Measurements from ENCODE around the gene WNT5B. TPM values are rescaled to one million over a fixed set of nuclear protein-coding genes. Genes with fewer than 3 reads are reported as not detected.

The WNT5B gene
- total RNA-seq, 4 donors from 2014 or later = 5.6 to 30.9 (median 12.7) TPM

- DNase-seq = no peak
- peaks cover 29 to 75% (median 34%) of the 10 kb centered on the region in 3 donors for H3K4me1 ChIP-seq
- H3K4me3 ChIP-seq = peak overlapping the region in 3 of 4 donors; percentile 26 to 94 (median 82)
- H3K27ac ChIP-seq = peak overlapping the region; percentile 43 to 97 (median 83)
- TF ChIP-seq, protein P1, sequence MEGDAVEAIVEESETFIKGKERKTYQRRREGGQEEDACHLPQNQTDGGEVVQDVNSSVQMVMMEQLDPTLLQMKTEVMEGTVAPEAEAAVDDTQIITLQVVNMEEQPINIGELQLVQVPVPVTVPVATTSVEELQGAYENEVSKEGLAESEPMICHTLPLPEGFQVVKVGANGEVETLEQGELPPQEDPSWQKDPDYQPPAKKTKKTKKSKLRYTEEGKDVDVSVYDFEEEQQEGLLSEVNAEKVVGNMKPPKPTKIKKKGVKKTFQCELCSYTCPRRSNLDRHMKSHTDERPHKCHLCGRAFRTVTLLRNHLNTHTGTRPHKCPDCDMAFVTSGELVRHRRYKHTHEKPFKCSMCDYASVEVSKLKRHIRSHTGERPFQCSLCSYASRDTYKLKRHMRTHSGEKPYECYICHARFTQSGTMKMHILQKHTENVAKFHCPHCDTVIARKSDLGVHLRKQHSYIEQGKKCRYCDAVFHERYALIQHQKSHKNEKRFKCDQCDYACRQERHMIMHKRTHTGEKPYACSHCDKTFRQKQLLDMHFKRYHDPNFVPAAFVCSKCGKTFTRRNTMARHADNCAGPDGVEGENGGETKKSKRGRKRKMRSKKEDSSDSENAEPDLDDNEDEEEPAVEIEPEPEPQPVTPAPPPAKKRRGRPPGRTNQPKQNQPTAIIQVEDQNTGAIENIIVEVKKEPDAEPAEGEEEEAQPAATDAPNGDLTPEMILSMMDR (IDR thresholded peaks at IDR 0.05) = no peak
- no peak for TF ChIP-seq POLR2A (IDR thresholded peaks at IDR 0.05)
- intact Hi-C loops (cut with DNase I) = no loop called here
- no peaks in the 10 kb centered on the region for H3K9me3 ChIP-seq
- H3K36me3 ChIP-seq = peaks cover 0 to 7% (median 0%) of the 10 kb centered on the region in 3 donors
- WGBS, 2 donors = 22 to 24% methylated on average over 12 of the region's 12 CpGs
- H3K27me3 ChIP-seq = no peaks in the 10 kb centered on the region
Measured at GRCh38 chr12:1590221-1590979, 38.6 kb upstream of the WNT5B start.

GRCh38 chr12:1591034-1591433 is 38.0 kb upstream of the WNT5B start:
- peak overlapping the region in 3 of 4 donors; percentile 43 to 97 (median 95) for H3K27ac ChIP-seq
- TF ChIP-seq, protein P1 (IDR thresholded peaks at IDR 0.05) = peak in 2 of 6 experiments; percentile 28 to 33
- TF ChIP-seq POLR2A (IDR thresholded peaks at IDR 0.05) = no peak
- WGBS, 2 donors = 8 to 14% methylated on average over 3 of the region's 3 CpGs
- DNase-seq = no peak
- H3K4me1 ChIP-seq = peaks cover 29 to 82% (median 40%) of the 10 kb centered on the region in 3 donors
- peak overlapping the region in 3 of 4 donors; percentile 26 to 94 (median 82) for H3K4me3 ChIP-seq
- peaks cover 0 to 7% (median 0%) of the 10 kb centered on the region in 3 donors for H3K36me3 ChIP-seq
- H3K9me3 ChIP-seq = no peaks in the 10 kb centered on the region
- no peaks in the 10 kb centered on the region for H3K27me3 ChIP-seq
- intact Hi-C loops (cut with DNase I) = no loop called here

- Histone ChIP-seq H3K4me3 (peak overlapping the region; percentile 8 to 94 (median 47)), H3K27ac (peak overlapping the region in 2 of 4 donors; percentile 95 to 97), H3K9me3 (no peaks in the 10 kb centered on the region), H3K36me3 (peaks cover 0 to 3% (median 0%) of the 10 kb centered on the region in 3 donors), H3K4me1 (peaks cover 29 to 85% (median 40%) of the 10 kb centered on the region in 3 donors), H3K27me3 (no peaks in the 10 kb centered on the region)
- WGBS, 2 donors = 7 to 23% methylated on average over 4 of the region's 4 CpGs
- intact Hi-C loops (cut with DNase I) = no loop called here
- TF ChIP-seq, protein P1 (IDR thresholded peaks at IDR 0.05) = no peak
- no peak for TF ChIP-seq POLR2A (IDR thresholded peaks at IDR 0.05)
- no peak for DNase-seq
Measured at GRCh38 chr12:1591543-1591942, 37.5 kb upstream of the WNT5B start.

- H3K27me3 ChIP-seq = no peaks in the 10 kb centered on the region
- H3K4me1 ChIP-seq = peaks cover 29 to 77% (median 40%) of the 10 kb centered on the region in 3 donors
- DNase-seq = no peak
- H3K36me3 ChIP-seq = no peaks in the 10 kb centered on the region
- H3K27ac ChIP-seq = peak overlapping the region; percentile 90 to 97 (median 96)
- TF ChIP-seq POLR2A (IDR thresholded peaks at IDR 0.05) = no peak
- TF ChIP-seq, protein P1 (IDR thresholded peaks at IDR 0.05) = peak in 2 of 6 experiments; percentile 4 to 18
- WGBS, 2 donors = 6 to 12% methylated on average over 15 to 17 of the region's 27 CpGs
- intact Hi-C loops (cut with DNase I) = no loop called here
- H3K4me3 ChIP-seq = peak overlapping the region; percentile 76 to 94 (median 80)
- no peaks in the 10 kb centered on the region for H3K9me3 ChIP-seq
Measured at GRCh38 chr12:1592444-1593173, 36.4 kb upstream of the WNT5B start.

Measured in esophagus squamous epithelium (tissue), 5 donors.